EL (cell line): Measurements from ENCODE around the gene TGIF1.
A peak's percentile ranks its signal among the peaks of the same experiment; 100 is the strongest.
"Not testable (repeated sequence)": the region's sequence is repeated elsewhere in the genome, so short reads cannot be mapped to it uniquely, and the experiment has no call there.

Experiments used
- DNase-seq: peaks from one replicate; pipeline ENCODE4 v3.0.0-alpha.2; 2016

The TGIF1 gene

GRCh38 chr18:3450012-3450798 lies at the start of gene TGIF1:
Gene TGIF1 (plus strand): TSS chr18:3450172. CDS start chr18:3450490, 318 bp downstream.
- DNase-seq: peak; percentile 78

- no peak for DNase-seq
Measured at GRCh38 chr18:3400567-3401296, 49.2 kb upstream of the TGIF1 start.

- no peak for DNase-seq
Measured at GRCh38 chr18:3401669-3402620, 48.0 kb upstream of the TGIF1 start.

- peak; percentile 55 for DNase-seq
Measured at GRCh38 chr18:3402982-3403451, 47.0 kb upstream of the TGIF1 start.

GRCh38 chr18:3405713-3406112 lies 44.3 kb upstream of the TGIF1 start:
- DNase-seq: no peak

GRCh38 chr18:3408107-3408506 lies 41.9 kb upstream of the TGIF1 start:
- no peak for DNase-seq

GRCh38 chr18:3409811-3410210 lies 40.2 kb upstream of the TGIF1 start:
- no peak for DNase-seq

- DNase-seq: no peak
Measured at GRCh38 chr18:3410273-3410672, 39.7 kb upstream of the TGIF1 start.

GRCh38 chr18:3410876-3411275 lies 39.1 kb upstream of the TGIF1 start:
- DNase-seq: not testable (repeated sequence)

GRCh38 chr18:3411327-3411726 lies 38.6 kb upstream of the TGIF1 start:
- no peak for DNase-seq

- peak; percentile 16 for DNase-seq
Measured at GRCh38 chr18:3411854-3412268, 38.1 kb upstream of the TGIF1 start.

- peak; percentile 29 for DNase-seq
Measured at GRCh38 chr18:3412528-3412927, 37.4 kb upstream of the TGIF1 start.

GRCh38 chr18:3415110-3415509 lies 34.9 kb upstream of the TGIF1 start:
- DNase-seq: no peak

GRCh38 chr18:3418083-3418482 lies 31.9 kb upstream of the TGIF1 start:
- DNase-seq: no peak

GRCh38 chr18:3420919-3421279 lies 29.1 kb upstream of the TGIF1 start:
- no peak for DNase-seq

GRCh38 chr18:3422905-3423304 lies 27.1 kb upstream of the TGIF1 start:
- no peak for DNase-seq

- DNase-seq: no peak
Measured at GRCh38 chr18:3424280-3424890, 25.6 kb upstream of the TGIF1 start.

- DNase-seq: no peak
Measured at GRCh38 chr18:3425030-3425429, 24.9 kb upstream of the TGIF1 start.

- no peak for DNase-seq
Measured at GRCh38 chr18:3425446-3425845, 24.5 kb upstream of the TGIF1 start.

GRCh38 chr18:3426074-3426473 lies 23.9 kb upstream of the TGIF1 start:
- no peak for DNase-seq

GRCh38 chr18:3427944-3428343 lies 22.0 kb upstream of the TGIF1 start:
- DNase-seq: no peak

- no peak for DNase-seq
Measured at GRCh38 chr18:3429121-3429520, 20.9 kb upstream of the TGIF1 start.

- no peak for DNase-seq
Measured at GRCh38 chr18:3434685-3435084, 15.3 kb upstream of the TGIF1 start.
